Testis (tissue), 3 donors: ENCODE measurements around the gene RSPRY1. TPM values are rescaled to one million over a fixed set of nuclear protein-coding genes. Genes with fewer than 3 reads are reported as not detected.

Experiments
- DNase-seq: peaks from one replicate; pipeline ENCODE4 v3.0.0-alpha.2; 2019
- H3K27ac ChIP-seq, 2 donors: fragments of 200-600 bp; sonication (generic); one replicate each; pipeline ENCODE4 v1.5.1; 2019
- H3K27me3 ChIP-seq: fragments of 200-600 bp; sonication (generic); one replicate; pipeline ENCODE4 v1.5.1; 2019
- H3K36me3 ChIP-seq: fragments of 200-600 bp; sonication (generic); one replicate; pipeline ENCODE4 v1.5.1; 2017; ENCODE audit warnings: low read depth; ENCODE audit errors: missing control alignments
- H3K4me1 ChIP-seq: fragments of 200-600 bp; sonication (generic); one replicate; pipeline ENCODE4 v1.5.1; 2019
- H3K4me3 ChIP-seq, 2 donors: fragments of 200-600 bp; sonication (generic); one replicate each; pipeline ENCODE4 v1.5.1; 2017 to 2019
- H3K9me3 ChIP-seq: fragments of 200-600 bp; sonication (generic); one replicate; pipeline ENCODE4 v1.5.1; 2017
- POLR2A ChIP-seq: fragments of 450-650 bp; IDR thresholded peaks from one replicate; pipeline ENCODE4 v1.6.1; 2017; ENCODE audit warnings: antibody characterized with exemption, mild to moderate bottlenecking, moderate library complexity
- WGBS, 2 donors: methylation state at CpG; one replicate each; pipeline ENCODE4 v1.1.5; 2018; 5-methylcytosine and 5-hydroxymethylcytosine counted together
- intact Hi-C: fragments of 100-400 bp; cut with DNase I; formaldehyde crosslinking; loops from one replicate; pipeline ENCODE4 v1.15.1; 2023; ENCODE audit warnings: low total_unique reads
- polyA plus RNA-seq: library from polyadenylated mRNA; stranded (reverse); fragments of 350-450 nt; fragmentation: Illumina TruSeq; extraction: RNeasy Lipid Tissue Mini Kit (QIAGEN cat#74804); gene quantifications from one replicate; pipeline ENCODE4 v1.2.3, GENCODE V29; 2014; ENCODE audit warnings: low read depth, low replicate concordance; ENCODE audit not compliant: insufficient read depth
- total RNA-seq, 2 donors: library from RNA; depleted of rRNA; stranded (reverse); fragments of >200 nt; gene quantifications; one replicate each; pipeline ENCODE4 v1.2.3, GENCODE V29; 2016
- TF ChIP-seq, protein P1 (sequence below), 3 experiments: fragments of 450-650 bp in 2 of 3; fragments of 200-600 bp in 1 of 3; sonication (generic) in 1 of 3; IDR thresholded peaks; one replicate each; pipeline ENCODE4 v1.5.1; 2016 to 2019; ENCODE audit warnings: antibody characterized with exemption in 3 of 3, mild to moderate bottlenecking in 2 of 3, moderate library complexity in 1 of 3

Gene RSPRY1
- total and polyA plus RNA-seq, 3 donors from 2014 or later: 53.0 to 81.2 (median 73.3) TPM

DNA sequence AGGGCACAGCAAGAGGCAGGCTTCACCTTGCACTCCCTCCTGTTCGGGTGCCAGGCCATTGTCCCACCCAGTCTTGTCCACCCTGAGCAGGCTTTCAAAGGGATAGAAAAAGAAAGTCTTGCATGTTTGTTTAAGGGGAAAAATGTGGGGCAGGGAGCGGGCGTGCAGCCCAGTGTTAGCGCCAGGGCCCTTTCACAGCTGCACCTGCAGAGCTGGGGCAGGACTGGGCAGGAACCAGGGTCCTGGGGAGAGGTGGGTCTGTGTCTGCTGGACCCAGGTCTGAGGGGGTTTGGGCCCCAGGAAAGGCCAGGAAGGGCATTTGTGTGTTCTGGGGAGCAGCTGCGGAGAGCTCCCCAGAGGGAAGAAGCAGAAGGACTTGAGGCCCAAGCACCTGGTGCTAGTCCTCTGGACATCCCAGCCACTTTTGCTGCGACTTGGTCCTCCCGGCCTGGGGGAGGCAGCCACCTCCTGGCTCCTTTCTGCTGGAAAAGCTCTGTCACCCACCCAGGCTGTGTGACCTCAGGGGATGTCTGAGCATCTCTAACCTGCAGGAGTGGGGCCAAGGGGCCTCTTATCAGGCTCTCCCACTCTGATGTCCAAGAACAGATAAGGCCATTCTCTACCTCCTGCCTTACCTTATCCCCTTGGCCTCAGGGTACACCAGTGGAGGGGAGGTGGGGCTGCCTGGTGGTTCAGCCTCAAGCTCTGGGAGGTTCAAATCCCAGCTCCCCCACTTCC lies 45.0 kb upstream of the RSPRY1 start:
- no peak overlapping the region for H3K27ac ChIP-seq
- H3K9me3 ChIP-seq: no peaks in the 10 kb centered on the region
- no peak for TF ChIP-seq POLR2A
- TF ChIP-seq, protein P1, sequence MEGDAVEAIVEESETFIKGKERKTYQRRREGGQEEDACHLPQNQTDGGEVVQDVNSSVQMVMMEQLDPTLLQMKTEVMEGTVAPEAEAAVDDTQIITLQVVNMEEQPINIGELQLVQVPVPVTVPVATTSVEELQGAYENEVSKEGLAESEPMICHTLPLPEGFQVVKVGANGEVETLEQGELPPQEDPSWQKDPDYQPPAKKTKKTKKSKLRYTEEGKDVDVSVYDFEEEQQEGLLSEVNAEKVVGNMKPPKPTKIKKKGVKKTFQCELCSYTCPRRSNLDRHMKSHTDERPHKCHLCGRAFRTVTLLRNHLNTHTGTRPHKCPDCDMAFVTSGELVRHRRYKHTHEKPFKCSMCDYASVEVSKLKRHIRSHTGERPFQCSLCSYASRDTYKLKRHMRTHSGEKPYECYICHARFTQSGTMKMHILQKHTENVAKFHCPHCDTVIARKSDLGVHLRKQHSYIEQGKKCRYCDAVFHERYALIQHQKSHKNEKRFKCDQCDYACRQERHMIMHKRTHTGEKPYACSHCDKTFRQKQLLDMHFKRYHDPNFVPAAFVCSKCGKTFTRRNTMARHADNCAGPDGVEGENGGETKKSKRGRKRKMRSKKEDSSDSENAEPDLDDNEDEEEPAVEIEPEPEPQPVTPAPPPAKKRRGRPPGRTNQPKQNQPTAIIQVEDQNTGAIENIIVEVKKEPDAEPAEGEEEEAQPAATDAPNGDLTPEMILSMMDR (IDR thresholded peaks at IDR 0.05): no peak
- DNase-seq: no peak
- H3K36me3 ChIP-seq: no peaks in the 10 kb centered on the region
- no peak overlapping the region for H3K4me3 ChIP-seq
- intact Hi-C loops: no loop called here
- peaks cover 11% of the 10 kb centered on the region for H3K4me1 ChIP-seq
- 87 to 95% methylated on average over 3 to 7 of the region's 7 CpGs for WGBS, 2 donors
- no peaks in the 10 kb centered on the region for H3K27me3 ChIP-seq

DNA sequence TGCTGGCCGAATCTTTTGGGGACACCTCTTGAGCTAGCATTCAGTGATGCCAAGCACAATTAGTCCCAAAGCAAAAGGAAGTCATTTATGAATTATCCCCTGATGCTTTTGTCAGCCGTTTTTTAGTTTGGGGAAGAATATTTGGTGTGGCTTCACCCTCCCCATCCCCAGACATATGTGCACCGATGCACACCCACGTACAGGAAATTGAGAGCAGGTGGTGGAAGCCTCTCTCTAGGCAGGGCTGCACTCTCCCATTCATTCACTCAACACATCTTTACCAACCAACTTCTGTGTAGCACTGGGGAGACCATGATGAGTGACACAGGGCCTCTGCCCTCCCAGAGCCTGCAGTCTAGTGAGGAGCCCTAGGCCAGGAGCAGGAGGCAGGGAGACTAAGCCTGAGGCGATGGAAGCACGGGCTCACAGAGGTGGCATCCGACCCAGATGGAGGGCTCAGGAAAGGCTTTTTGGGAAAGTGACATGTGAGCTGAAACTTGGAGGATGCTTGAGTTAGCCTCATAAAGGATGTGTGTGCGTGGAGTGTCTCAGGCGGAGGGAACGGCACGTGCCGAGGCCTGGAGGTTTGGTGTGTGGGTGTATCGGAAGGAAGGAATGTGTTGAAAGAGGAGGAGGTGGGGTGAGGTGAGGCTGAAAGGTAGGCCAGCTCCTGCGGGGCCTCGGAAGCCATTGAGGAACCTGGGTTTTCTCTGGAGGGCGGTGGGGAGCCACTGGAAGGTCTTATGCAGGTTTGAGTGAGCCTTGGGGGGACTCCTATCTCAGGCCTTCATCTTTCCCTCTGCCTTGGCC lies 44.1 kb upstream of the RSPRY1 start:
- no peak for DNase-seq
- Histone ChIP-seq H3K4me3 (no peak overlapping the region), H3K36me3 (no peaks in the 10 kb centered on the region), H3K4me1 (peaks cover 12% of the 10 kb centered on the region), H3K27ac (no peak overlapping the region), H3K27me3 (no peaks in the 10 kb centered on the region), H3K9me3 (no peaks in the 10 kb centered on the region)
- intact Hi-C loops: no loop called here
- WGBS, 2 donors: 86 to 91% methylated on average over 16 of the region's 16 CpGs
- TF ChIP-seq, protein P1 (IDR thresholded peaks at IDR 0.05): no peak
- no peak for TF ChIP-seq POLR2A

DNA sequence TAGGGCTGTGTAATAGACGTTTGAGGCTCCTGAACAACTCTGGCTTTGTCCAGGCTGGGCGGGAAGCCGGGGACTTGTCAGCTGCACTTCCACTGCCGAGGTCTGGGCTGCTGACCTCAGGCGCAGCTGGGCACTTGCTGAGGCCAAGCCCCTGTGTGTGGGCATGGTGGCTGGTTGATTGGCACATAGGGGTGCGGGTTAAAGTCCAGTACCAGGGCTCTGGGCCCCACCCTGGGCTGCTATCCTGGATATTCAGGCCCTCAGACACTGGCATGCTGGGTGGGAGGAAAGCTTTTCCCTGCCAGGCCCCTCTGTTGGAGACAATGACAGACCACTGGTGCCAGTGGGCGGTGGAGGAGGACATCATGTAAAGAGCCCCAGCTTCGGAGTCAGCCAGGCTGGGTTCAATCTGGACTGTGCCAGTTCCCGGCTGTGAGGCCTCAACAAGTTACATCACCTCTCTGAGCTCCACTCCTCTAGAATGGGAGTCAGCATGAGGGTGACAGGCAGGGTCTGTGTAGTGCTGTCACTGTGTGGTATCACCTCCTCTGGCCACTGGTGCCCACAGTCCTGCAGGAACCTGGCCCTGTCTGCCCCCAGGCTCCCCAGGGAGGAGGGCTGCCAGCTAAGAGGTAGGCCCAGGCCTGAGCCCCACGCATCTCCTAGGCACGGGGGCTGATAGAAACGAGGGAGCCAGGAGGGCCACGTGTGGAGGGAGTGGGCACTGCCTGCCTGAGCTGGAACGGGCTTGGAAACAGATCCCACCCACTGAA lies 42.8 kb upstream of the RSPRY1 start:
- intact Hi-C loops: no loop called here
- H3K27ac ChIP-seq: no peak overlapping the region
- no peak for DNase-seq

DNA sequence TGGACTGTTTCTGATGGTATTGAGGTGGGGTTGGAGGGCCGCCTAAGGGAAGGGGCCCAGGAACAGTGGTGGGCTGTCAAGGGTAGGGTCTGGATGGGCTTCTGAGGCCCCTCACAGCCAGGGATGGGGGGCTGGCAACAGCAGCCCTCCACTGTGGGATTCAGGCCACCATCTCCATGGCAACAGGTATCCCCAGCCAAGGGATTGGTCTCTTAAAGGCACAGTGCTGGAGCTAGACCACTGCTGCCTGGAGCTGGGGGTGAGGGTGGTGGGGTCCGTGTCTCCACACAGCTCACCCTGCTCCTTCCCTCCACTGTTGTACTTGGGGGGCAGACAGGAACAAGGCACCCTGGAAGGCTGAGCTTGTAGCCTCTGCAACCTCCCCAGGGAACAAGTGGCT lies 42.1 kb upstream of the RSPRY1 start:
- intact Hi-C loops: no loop called here
- Histone ChIP-seq H3K9me3 (no peaks in the 10 kb centered on the region), H3K27ac (no peak overlapping the region), H3K4me3 (no peak overlapping the region), H3K36me3 (no peaks in the 10 kb centered on the region), H3K27me3 (no peaks in the 10 kb centered on the region), H3K4me1 (peaks cover 16% of the 10 kb centered on the region)
- no peak for TF ChIP-seq POLR2A
- TF ChIP-seq, protein P1 (IDR thresholded peaks at IDR 0.05): no peak
- no peak for DNase-seq
- WGBS, 2 donors: 83 to 100% methylated on average over 1 to 2 of the region's 2 CpGs

More for the DNA sequence above, 42.8 kb upstream of the RSPRY1 start:
- no peaks in the 10 kb centered on the region for H3K27me3 ChIP-seq
- no peak for TF ChIP-seq POLR2A
- TF ChIP-seq, protein P1 (IDR thresholded peaks at IDR 0.05): no peak
- H3K4me1 ChIP-seq: peaks cover 16% of the 10 kb centered on the region
- no peaks in the 10 kb centered on the region for H3K36me3 ChIP-seq
- no peak overlapping the region for H3K4me3 ChIP-seq
- WGBS, 2 donors: 86 to 90% methylated on average over 7 to 14 of the region's 14 CpGs
- no peaks in the 10 kb centered on the region for H3K9me3 ChIP-seq
